AG08396 (cell line): ENCODE data around the gene LSR.
A peak's percentile ranks its signal among the peaks of the same experiment; 100 is the strongest.

Source experiments
- DNase-seq: peaks from one replicate; pipeline ENCODE4 v3.0.0; 2012; ENCODE audit warnings: low spot score, mixed read lengths

LSR gene, protein sequence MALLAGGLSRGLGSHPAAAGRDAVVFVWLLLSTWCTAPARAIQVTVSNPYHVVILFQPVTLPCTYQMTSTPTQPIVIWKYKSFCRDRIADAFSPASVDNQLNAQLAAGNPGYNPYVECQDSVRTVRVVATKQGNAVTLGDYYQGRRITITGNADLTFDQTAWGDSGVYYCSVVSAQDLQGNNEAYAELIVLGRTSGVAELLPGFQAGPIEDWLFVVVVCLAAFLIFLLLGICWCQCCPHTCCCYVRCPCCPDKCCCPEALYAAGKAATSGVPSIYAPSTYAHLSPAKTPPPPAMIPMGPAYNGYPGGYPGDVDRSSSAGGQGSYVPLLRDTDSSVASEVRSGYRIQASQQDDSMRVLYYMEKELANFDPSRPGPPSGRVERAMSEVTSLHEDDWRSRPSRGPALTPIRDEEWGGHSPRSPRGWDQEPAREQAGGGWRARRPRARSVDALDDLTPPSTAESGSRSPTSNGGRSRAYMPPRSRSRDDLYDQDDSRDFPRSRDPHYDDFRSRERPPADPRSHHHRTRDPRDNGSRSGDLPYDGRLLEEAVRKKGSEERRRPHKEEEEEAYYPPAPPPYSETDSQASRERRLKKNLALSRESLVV

GRCh38 chr19:35248310-35249145 is at the start of gene LSR:
TSS of gene LSR (plus strand) at chr19:35249002. CDS start at chr19:35249023, 21 bp downstream.
- no peak for DNase-seq

DNA sequence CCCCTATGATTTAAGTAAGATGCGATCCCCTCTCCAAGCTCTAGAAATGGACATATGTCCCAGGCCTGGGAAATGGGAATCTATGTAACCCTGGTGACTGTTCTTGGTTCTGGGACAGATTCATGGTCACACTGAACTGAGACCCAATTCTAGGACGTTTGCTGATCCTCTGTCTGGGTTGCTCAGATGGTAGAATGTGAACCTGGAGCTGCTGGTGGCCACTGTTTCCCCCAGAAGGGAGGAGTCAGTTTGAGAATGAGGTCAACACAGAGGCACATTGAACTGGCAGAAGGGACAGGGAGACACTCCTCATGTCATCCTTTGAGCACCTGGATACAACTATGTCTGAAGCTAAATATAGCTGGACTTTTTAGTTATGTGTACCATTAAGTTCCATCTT is 49.3 kb upstream of the LSR start:
- no peak for DNase-seq

GRCh38 chr19:35202722-35203688 is 45.8 kb upstream of the LSR start:
- DNase-seq: no peak

DNA sequence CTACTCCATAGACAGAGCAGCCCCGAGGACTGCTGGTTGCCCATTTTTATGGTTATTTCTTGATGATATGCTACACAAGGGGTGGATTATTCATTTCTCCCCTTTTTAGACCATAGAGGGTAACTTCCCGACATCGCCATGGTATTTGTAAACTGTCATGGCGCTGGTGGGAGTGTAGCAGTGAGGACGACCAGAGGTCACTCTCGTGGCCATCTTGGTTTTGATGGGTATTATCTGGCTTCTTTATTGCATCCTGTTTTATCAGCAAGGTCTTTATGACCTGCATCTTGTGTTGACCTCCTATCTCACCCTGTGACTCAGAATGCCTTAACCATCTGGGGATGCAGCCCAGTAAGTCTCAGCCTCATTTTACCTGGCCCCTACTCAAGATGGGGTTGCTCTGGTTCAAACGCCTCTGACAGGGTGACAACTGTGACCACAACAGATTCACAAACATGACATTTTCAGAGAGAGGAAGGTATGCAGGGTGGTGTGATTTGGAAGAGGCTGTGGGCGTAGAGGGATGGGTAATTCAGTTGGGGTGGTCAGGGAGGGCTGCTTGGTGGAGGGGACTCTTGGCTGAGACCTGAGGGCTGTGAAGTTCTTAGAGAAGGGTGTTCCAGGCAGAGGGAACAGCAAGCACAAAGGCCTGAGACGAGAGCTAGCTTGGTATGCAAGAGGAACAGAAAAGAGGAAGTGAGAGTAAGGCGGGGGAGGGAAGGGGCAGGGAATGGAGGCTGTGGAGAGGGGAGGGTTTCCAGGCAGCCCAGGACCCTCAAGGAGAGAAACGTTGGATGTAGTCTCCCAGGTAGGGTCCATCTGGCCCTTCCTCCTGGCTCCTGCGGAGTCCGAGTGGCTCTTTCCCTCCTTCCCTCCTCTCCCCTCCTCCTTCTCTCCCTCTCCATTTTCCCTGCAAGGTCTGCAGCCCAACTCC is 43.7 kb upstream of the LSR start:
- DNase-seq: no peak

DNA sequence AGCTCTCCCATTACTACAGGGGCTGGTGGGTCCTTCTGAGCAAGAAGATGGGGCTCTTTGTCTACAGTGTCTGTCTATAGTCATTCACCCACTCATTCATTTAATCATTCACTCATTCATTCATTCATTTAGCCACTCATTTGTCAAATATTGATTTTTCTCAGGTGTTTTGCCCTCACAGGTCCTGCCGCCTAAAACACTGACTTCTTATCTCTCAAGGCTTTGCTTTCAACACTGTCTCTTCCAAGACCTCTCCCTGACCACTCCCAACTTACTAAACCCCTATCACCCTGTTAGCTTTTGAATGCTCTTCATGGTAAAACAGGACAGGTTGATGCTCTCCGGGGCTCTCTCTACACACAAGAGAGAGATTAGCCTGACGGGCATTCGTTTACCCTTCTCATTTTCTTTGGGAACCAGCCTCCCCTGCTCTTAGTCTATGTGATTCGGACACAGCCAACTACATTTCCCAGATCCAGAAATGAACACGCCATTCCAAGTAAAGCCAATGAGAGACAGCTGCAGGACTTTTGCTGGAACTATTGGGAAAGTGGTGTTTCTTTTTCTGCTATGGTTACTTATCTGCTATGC is 43.0 kb upstream of the LSR start:
- no peak for DNase-seq

- no peak for DNase-seq
Measured at GRCh38 chr19:35206379-35206778, 42.4 kb upstream of the LSR start.

- no peak for DNase-seq
Measured at GRCh38 chr19:35206855-35207254, 41.9 kb upstream of the LSR start.

DNA sequence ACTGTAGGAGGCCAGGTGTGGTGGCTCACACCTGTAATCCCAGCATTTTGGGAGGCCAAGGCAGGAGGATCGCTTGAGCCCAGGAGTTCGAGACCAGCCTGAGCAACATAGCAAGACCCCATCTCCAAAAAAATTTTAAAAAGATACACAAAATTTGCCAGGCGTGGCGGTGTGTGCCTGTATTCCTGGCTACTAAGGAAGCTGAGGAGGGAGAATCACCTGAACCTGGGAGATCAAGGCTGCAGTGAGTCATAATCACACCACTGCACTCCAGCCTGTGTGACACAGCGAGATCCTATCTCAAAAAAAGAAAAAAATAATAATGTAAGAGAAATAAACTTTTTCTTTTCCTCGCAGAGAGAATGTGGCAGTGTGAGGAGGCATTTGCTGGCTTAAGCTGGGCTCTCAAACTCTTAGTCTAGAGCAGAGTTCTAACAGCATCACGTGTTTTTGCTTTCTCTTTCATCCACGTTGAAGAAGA is 41.4 kb upstream of the LSR start:
- no peak for DNase-seq

DNA sequence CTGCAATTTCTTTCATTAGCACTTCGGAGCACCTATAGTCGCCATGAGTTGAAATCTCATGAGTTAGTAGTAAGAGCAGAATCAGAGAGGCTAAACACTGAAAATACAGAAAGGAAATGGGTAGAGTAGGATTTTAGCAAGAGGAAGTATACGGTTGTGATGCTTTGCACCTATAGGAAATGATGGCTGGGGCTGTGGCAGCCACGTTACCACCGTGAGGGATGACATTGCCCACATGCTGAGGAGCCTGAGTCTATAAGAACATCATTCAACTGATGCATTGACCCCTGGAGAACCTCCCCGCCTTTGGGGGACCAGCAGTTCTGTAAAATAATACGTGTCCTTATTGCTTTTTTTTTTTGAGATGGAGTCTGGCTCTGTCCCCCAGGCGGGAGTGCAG is 40.7 kb upstream of the LSR start:
- DNase-seq: no peak

GRCh38 chr19:35209646-35210045 is 39.2 kb upstream of the LSR start:
- no peak for DNase-seq

DNA sequence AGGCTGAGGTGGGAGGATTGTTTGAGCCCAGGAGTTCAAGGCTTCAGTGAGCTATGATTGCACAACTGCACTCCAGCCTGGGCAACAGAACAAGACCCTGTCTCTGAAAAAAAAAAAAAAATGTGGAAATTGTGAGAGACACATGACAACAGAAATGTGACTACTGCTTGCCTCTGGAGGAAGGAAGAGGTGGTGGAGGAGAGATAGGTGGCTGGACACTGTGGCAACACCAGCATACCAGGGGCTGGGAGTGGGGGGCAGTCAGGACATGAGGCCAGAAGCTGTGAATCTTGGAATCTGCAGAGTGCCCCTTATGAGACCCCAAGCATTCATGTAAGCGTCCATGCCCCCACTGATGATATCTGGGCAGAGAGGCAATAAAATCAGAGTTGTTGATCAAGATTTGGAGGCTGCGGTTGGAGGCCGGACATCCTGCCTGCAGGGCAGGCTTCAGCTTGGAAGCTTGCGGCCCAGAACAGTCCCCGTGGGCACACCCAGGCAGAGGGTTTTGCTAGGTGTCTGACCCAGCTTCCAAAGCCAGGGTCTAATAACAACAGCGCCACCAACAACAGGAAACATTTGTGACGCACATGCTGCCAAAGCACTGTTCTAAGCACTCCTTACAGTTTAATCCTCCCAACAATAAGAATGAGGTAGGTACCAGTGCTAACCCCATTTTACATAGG is 37.1 kb upstream of the LSR start:
- no peak for DNase-seq

DNA sequence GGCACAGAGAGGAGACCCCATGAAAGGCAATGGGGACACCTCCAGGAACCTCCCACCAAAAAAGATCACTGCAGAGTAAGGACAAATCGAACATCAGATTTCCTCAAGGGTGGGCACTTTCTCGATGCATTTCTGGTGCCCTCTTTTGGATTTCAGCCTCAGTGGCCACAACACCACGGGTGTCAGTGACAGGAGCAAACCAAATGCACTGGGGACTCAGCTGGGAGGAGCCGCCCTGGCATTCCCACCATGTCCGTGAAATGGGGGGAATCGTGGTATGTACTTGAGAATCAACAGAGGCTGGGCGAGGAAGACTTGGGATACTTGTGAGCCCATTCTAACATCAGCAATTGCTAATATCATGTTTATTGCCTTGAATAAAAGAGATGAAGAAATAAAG is 36.6 kb upstream of the LSR start:
- no peak for DNase-seq

DNA sequence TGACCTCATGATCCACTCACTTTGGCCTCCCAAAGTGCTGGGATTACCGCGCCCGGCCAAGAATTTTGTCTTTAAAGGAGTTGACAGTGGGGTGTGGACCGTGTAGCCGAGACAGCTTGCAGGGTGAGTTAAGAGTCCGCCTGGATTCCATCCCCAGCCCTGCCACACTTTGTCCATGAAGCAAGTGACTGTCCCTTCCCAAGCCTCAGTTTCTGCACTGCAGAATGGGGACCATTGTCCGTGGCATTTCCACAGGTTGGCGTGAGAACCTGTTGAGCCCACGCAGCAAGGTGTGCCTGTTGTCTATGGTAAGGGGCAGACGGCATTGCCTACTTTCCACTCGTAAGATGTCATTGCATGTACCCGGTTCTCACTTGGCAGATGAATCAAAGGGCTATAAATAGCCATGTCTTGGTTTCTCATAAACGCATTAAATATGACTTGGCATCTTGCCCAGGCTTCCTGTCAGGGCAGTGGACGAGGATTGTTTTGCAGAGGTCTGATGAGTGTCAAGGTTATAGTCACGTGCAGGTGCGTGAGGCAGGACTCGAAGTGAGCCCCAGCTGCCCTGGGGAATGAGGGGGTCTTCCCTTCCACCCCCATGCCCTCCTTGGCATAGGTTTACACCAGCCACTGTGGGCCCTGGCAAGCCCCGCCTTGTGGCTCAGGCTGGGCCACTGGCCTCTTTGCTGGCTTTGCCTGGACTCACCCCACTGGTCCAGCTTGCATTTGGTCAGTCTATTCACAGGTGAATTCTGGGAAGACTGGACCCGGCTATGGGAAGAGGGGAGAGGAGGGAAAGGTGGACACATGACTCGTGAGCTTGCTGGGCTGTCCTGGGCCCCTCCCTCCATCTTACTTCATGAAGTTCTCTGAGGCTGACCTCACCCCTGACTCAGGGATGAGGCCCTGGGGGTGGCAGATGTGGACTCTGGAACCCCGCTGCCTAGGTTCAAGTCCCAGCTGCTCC is 34.9 kb upstream of the LSR start:
- DNase-seq: peak; percentile 32

GRCh38 chr19:35214766-35215422 is 33.9 kb upstream of the LSR start:
- DNase-seq: no peak

DNA sequence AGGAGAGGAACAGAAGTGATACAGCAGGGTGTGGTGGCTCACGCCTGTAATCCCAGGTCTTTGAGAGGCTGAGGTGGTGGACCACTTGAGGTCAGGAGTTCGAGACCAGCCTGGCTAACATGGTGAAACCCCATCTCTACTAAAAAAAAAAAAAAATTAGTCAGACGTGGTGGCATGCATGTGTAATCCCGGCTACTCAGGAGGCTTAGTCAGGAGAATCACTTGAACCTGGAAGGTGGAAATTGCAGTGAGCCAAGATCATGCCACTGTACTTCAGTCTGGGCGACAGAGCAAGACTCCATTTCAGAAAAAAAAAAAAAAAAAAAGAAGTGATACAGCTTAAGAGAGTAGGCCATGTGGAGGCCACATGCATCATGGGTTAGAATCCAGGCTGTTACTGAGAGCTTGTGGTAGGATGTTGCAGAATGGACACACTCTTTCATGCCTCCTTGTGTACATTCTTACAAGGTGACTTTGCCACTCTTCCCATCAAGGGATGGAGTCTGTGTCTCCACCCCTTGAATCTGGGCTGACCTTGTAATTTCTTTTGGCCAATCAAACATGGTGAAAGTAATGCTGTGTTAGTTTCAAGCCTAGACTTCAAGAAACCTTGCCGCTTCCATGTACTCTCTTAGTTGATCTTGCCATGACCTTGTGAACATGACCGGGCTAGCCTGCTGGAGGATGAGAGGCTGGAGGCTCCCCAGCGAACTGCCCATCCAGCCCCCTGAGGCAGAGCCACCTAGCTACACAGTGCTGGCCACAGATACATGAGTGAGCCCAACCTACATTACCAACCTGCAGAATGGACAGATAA is 32.6 kb upstream of the LSR start:
- DNase-seq: peak; percentile 21

DNA sequence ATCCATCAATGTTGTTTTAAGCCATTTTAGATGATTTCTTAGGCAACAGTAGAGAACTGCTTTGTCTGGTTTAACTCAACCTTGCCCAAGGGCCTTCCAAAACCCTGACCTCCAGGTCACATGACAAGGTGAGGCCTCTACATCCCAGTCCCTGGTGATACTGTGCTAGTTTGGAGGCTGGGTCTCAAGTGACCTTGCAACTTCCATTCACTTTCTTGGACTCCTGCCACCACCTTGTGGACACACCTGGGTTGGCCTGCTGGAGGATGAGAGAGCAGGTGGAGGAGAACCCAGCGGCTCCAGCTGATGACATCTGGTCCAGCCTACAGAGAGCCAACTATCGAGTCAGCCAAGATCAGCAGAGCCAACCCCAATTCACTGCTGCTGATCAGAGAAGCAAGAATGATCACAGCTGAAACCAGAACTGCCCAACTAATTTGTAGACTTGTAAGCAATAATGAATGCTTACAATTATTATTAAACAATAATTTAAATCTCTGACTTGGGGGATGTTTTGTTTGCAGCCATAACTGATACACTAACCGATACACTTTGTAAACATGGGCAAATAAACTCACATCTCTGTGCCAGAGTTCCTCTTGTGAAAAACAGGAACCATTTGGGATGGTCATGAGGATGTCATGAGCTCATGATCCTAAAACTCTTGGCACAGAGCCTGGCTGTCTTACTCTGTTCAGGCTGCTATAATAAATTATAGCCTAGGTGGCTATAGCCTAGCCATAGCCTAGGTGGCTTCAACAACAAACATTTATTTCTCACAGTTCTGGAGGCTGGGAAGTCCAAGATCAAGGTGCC is 31.8 kb upstream of the LSR start:
- no peak for DNase-seq
